GM21390 (cell line): ENCODE measurements around the gene AKT1.

Experiments
- ATAC-seq: cut with Tn5 transposase; IDR thresholded peaks from one replicate; pipeline ENCODE4 v1.9.1; 2021; ENCODE audit not compliant: unreplicated experiment

AKT1 gene

DNA sequence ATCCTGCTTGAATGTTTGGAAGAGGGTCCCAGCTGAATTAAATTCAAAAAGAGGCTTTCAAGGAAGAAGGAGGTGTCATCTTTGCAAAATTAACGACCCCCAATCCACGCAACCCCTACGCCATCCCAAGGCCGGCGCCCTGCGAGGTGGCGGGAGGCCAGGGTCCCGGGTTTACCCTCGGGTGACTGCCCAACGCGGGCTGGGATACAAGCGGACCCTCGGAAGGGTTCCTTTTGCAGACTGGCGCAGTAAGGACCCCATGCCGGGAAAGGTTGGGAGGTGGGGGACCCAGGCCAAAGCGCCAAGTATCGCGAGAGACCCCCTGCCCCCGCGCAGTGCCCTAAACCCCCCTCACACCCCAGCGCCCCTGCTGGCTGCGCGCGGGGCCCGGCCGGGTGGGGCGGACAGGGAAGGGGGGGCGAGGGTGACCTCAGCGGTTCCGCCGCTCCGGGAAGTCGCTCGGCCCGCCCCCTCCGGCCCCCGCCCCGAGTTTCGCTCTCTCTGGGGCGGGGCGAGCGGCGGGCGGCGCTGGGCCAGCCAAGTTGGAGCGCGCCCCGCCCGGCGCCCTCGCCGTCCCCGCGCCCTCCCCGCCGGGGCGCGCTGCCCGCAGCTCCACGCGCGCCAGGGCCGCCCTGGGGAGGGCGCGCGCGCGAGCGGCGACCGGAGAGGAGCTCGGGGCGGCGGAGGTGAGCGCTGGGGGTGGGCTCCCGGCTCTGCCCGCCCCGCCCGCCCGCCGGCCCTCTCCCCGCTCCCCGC lies 4.6 kb upstream of the AKT1 start:
- ATAC-seq: peak; percentile 46

DNA sequence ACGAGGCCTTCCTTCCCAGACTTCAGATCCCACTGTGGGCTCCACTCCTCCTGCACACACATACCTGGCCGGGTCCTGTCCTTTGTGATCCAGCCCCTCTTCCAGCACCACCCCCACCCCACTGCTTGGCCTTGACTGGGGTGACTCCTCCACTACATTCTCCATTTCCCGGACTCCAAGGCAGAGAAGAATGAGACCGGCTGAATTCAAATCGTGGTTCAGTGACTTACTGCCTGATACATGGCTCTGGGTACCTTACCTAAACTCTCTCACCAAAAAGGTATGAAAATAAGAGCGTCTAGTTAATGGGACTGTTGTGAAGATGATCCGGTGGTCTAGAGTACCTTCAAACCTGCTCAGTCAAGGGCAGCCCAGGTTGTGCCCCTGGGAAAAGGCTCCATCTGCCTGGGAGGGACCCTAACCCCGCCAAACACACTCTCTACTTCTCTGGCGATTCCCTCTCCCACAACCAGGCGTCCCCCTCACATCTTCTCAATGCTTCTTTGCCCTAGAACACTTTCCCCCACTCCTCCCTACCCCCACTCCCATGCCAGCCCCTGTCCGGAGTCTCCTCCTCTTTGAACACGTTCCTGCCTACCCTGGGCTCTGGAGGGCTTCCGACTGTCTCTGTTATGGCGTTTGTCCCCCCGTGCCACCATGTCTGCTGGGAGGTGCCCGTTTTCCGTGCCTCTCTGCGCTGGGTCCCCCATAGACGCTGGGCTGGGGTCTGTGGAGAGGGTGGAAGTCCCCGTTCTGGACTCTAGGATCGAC lies 3.9 kb upstream of the AKT1 start:
- no peak for ATAC-seq

DNA sequence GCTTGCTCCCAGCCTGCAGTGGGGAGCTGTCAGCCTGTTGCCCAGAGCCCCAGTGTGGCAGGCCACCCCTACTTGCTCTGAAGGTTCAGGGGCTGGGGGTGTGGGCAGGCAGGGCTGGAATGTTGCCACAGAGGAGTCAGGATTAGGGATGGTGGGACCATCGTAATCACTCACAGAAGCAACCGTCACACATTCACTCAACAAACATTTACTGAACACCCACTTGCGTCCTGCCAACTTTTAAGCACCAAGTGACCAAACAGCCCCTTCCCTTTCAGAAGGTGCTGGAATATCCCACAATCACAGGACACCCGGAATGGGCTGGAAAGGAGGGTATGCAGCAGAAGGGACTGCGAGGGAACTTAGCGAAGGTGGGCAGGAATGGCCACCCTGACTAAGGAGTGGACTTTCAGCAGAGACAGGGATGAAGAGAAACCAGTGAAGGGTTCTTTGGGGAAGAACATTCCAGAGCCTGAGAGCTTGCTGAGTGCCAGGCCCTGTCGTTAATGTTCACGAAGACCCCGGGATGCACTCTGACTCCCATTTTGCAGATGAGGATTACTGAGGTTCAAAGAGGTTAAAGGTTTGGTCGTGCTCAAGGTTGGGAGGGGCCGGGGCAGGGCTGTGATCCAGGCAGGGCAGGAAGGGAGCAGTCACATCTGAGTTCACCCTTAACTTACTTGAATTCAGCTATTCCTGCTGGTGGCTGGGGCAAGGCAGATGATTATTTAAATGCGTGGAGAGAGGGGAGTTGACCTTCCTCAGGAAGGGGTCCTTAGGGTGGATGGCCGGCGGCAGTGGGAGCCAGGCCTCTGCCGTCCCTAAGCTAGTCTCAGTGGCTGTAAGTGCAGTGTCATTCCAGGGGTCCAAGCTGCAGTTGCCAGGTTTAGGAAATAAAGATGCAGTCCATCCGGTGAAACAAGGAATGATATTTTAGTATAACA lies 3.0 kb upstream of the AKT1 start:
- ATAC-seq: no peak

DNA sequence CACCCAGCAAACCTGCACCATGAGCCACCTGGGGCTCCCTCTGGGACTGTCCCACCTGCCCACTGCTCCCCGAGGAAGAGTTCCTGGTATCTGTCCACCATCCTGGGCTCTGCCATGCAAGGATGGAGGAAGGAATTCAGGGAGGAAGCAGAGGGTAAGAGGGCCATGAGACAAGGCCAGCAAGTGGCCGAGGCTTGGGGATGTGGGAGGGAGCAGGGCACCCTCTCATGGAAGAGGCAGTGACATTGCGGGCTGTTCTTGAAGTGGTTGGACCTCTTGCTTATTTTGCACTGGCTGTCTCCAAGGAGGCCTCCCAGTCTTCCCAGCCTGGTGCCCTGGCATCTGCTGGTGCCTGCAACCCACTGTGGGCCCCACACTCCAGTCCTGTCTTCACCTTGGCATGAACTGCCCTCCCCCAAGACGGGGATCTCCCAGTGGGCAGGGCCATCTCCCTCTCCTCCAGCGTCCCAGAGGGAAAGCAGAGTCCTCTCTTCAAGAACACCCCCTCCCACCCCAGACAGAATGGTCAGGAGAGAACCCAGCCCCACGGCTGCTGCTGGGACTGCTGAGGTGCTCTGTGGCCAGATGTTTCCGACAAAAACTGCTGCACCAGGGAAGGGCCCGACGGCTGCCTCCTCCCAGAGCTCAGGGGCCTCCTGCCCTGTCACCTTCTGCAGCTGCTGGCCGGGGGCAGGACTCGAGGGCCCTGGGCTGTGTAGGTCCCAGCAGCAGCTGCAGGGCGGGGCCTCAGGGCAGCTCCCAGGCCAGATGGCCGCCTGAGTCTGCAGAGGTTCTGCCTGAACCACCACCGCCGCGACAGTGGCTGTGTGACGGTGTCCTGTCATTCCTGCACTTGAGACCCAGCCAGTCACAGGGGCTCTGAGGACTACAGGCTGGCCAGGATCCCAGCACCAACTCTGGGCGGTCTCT lies 1.8 kb upstream of the AKT1 start:
- no peak for ATAC-seq

DNA sequence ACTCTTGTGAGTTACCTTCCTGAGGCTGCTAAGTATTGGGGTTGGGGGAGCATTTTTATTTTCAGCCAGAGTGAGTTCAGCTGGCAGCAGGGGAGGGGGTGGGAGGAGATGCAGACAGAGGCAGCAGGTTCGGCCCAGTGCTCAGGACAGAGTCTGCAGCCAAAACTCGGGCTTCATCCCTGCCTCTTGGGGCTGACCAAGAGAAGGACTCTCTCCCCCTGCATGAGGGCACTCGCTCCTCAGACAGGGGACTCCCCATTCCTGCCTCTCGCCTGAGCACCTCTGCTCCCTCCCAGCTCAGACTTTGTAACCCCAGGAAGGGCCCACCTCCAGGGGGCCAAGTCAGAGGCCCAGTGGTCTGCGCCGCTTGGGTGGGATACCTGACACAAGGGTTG lies 1.1 kb upstream of the AKT1 start:
- ATAC-seq: no peak

DNA sequence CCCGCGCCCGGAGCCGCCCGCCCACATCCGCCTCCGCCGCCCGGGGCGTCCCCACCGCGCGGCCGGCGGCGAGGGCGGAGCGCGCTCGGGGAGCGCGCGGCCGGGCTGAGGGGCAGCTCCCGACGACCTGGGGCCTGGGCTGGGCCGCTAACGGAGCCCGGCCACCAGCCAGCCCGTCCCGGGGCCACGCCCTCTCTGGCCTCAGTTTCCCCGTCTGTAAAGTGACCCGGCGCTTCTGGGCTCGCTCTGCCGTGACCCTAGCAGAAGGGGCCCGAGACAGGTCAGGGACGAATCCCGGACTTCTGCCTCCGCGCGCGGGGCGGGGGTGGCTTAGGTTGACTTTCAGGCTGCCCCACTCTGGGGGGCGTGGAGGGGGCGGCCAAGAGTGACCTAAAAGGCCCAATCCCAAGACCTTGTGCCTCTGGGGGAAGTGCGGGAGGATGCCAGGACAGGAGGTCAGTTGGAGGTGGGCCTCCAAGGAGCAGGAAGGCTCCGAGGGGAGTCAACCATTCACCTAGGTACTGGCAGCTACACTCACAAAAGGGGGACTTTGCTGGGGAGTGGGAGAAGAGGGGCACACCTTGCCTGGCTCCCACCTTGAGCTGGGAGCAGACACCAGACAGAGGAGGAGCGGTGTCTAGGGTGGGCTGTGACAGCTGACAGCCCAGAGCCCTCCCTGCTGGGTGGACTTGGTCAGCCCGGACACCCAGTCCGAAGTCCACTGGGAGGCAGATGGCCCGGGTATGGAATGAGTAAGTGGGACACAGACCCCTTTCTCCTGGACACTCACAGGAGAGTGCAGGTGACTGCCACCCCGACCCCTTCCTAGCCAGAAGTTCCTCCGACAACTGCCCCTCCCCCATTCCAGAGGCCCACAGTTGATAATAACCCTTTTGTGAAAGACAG lies 486 bp upstream of the AKT1 start:
- ATAC-seq: peak; percentile 32

DNA sequence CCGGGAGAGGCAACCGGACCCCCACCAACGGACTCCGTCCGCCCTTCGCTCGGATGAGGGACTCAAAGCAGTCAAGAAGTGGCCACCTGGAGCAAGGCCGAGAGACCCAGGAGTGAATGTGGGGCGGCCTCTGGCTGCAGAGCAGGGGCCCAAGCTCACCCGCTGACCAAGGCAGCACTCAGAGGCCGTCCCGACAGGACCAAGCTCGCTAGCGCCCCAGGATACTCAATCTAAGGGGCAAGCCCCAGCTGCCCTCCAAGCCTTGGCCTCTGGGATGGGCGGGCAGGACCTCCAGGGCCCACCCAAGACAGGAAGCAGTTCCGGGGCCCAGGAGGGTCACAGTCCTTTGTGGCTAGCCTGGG lies 936 bp downstream of the AKT1 start:
- ATAC-seq: no peak

DNA sequence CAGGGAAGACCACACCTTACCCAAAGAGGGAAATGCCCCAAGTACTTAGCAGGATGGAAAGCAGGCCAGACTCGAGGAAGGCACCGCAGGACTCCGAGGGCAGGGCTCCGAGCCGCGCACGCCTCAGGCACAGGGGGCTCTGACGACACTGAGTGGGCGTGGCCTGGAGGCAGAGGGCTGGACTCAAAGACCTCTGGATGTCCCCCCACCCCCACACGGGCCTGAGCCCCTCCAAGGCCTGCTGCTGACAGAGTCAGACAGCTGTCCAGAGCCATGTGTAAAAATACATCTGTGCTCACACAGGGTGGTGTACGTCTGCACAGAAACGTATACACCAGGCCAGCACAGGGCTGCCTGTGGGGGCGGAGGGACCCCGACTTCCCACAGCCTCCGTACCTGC lies 1.4 kb downstream of the AKT1 start:
- no peak for ATAC-seq

DNA sequence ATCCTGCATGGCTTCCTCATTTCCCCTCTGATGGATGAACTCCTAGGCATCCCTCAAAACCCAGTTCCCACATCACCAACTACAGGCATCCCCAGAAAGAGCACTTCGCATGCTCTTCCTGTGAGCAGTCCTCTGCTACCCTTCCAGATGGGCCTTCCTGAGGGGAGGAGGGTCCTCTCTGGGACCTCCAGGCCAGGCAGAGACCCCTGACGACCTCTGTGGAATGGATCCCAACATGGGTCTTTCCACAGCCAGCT lies 1.9 kb downstream of the AKT1 start:
- no peak for ATAC-seq

DNA sequence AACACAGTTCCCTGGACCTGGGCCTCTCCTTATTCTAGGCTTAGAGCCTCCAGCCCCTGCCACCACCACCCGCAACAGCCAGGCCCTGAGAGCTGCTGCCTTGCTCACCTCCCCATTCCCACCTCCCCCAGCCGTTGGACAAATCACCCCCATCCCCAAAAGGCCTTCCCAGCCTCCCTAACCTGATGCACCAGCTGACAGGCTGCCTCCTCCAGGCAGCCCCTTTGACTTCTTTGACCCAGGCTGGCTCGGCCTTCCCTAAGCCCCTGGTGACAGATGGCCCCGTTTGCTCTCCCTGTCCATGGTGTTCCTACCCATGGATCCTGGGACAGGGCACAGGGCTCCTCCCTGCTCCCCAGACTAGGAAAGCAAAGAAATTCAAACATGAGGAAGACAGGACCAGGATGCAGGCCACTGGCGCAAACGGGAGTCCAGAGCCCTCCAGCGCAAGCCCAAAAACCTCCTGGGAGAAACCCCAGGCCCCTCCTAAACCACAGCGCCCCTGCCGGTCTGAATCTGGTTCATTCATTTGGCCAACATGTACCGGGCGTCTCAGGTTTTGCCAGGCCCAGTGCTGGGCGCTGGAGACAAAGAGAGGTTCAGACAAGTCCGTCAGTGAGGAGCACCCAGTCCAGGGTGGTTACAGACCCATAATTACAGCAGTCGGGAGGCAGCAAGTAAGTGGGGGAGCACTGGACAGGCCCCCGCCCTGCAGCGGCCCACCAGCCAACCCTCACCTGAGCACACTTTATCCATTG lies 2.4 kb downstream of the AKT1 start:
- no peak for ATAC-seq

DNA sequence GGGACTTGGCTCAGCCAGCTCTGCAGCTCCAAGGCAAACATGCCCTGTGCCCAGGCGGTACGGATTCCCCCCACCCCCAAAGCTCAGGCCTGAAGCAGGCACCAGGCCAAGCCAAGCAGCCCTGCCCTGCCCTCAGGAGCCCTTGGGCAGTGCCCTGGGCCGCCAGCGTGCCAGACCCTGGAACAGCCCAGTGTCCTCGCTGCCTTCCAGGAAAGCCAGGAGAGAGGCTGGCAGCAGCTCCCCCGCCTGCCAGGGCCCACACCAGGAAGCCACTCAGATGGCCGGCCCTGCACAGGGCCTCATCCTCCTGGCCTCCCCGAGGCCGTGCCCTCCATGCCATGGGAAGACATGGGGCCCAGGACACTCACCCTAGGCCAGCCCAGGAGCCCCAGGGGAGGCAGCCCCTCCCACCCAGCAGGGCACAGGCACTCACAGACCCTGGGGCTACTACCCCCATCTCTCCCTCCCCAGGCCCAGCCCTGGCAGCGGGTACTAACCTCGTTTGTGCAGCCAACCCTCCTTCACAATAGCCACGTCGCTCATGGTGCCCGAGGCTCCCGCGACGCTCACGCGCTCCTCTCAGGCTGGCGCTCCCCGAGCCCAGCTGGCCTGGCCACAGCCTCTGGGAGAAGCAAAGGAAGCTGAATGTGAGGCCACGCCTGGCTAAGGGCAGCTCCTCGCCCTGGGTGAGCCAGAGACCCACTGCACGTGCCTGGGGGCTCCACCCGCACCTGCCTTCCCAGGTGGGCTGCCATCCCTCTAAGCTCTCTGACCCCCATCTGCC lies 3.3 kb downstream of the AKT1 start:
- ATAC-seq: no peak

DNA sequence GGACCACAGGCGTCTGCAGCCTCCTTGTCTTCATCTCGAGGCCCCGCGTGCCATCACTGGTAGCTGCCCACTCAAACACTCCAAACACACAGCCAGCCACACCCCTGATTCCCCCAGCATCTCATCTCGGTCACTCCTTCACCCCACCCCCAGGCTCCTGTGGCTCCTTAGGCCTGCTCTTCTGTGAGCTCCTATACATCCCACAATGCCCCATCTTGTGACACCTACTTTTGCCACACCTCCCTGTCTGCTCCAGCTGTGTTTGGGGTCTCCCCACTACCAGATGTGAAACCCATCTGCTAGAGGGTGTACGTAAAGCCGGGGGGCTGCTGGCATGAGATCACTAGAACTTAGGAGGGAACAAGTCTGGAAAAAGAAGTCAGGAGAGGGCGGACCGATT lies 4.1 kb downstream of the AKT1 start:
- ATAC-seq: no peak

DNA sequence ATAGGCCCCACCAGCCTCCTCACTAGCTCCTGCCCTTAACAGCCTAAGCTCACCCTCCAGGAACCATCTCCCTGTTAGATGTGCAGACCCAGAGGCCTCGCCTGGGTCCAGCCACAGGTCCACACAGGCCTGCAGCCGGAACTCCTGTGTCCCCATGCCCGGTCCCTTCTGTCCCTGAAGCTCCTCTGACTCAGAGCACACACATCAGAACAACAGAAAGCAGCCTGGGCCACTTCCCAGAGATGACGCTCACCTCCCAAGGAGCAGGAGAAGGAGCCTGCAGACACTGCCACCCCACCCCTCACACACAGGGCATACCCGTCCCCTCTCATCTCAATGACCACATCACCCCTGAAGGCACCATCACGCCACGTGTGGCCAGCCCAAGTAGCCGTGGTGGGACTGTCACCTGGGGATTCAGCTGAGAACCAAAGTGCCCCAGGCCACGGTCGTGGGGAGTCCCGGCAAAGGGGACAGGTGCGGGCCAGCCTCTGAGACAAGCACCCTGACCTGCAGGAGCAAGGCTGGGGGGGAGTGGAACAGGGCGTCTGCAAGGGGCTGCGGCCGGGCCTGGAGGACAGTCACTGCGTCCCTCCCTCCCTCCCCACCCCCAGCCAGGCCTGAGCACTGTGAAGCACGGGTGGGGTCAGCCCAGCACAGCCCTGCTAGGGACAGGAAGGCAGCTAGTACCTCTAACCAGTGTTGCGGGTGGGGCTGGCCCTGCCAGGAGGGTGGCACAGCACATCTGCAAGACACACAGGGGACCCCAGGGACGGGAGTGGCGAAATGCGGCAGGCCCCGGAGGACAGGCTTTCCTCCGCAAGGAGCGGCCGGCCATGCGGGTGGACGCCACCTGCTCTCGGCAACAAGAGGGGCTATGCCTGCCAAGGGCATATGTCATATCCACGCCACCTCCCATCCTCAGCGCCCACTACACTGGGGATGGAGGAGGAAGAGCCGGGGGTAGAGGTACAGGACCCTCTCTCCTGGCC lies 5.5 kb downstream of the AKT1 start:
- ATAC-seq: no peak

DNA sequence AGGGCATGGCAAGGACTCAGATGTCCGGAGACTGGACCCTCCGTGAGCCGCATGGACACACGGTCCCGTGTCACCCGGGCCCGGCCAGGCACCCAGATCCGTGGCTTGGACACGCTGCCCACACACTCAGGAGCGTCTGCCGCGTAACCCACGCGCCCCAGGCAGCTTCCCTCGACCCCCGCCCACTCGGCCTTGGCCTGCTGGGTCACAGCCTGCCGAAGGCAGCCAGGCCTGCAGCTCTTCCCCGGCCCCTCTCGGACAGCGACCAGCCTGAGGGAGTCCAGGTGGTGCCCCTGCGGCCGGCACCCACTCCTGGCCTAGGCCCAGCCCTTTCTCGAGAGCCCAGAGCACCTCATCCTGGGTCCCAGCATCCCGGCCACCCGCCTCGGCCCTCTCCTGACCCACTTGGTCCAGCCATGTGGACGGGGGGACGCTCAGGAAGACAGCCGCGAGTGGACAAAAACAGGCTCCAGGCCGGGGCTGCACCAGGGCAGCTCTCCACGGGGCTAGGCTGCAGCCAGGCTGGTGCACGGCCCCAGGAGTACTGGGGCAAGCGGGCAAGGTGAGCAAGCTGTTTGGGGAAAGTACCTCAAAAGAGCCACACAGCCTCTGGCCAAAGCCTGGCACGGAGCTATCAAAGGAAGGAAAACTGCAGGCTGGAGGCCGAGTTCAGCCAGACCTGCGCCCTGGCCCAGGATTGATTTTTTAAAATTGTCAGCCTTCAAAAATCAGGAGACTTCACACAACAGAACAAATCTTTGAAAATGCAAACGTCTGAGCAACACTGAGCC lies 6.5 kb downstream of the AKT1 start:
- no peak for ATAC-seq

DNA sequence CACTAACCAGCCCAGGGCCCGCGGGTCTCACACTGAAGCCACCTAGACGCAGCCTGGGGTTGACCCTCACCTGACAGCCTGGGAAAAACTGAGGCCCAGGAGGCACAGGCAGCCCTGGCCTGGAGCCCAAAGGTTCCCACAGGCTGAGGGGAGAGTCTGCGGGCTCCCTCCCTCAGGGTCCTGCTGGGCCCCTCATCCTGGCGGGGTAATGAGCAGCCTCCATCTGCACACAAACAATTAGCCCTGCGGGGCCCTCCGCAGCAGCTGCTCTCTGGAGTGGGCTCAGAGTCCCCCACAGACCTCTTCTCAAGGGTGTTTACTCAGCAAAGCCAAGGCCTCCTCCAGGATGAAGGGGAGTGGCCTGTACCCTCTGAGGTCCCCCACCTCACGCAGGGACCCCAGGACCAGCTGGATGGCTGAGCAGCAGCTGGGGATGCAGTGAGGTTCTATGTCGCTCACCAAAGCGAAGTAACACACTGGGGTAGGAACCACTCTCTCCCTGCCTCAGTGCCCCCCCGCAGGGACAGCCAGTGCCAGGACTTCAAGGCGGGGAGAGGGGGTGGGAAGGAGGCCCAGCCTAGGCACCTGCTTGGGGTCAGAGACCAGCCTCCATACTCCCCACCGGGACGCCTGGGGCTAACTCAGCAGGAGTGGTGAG lies 7.3 kb downstream of the AKT1 start:
- ATAC-seq: no peak

DNA sequence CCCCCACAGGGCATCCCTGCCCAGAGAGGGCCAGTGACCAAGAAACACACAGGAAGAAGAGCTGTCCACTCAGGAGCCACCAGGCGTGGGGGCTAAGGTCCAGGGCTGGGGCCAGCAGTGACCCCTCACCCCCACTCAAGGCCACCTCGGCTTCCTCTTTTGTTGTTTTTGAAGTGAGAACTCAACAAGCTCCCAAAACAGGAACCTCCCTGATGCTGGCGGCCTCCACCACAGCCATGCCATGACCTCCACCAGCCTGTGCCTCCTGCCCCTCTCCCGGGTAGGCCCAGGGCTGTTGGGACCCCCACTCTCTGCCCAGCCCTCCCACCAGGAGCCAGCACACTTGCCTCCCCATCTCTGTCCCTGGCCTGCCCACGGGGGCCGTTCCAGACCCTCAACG lies 7.8 kb downstream of the AKT1 start:
- no peak for ATAC-seq
